HG03135 (cell line): ENCODE results near the gene GAL.

Experiments used
- ATAC-seq: cut with Tn5 transposase; IDR thresholded peaks from one replicate; pipeline ENCODE4 v1.9.1; 2021; ENCODE audit warnings: mild to moderate bottlenecking, moderate library complexity; ENCODE audit not compliant: unreplicated experiment

GAL gene

DNA sequence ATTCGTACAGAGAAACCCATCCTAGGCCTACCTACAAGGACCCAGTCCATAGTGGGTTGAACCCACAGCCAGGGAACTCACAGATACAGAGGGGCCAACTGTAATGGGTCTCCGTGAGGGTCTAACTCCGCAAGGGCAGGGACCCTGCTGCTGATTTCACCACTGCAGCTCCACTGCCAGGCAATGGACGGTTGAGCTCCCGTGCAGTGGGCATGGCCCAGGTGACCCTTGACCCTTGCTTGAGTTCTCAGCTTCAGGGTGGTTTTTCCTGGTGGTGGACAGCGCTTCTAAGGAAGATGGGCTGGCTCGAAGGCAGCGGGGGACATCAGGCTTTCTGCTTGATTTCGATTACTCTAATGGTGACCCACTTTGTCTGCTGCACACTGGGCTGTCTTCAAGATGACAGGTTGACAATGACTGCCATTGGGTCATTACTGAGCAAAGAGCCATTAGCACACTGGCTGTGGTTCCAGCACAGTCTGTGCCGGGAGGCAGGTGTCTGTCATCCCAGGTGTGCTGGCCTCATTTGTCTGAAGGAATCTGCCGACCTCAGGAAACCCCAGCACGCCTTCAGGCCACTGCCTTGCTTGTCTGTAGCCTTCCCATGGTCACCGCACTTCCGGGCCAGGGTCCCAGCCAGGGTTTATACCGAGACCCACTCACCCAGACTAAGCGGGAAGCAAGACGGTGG is 3.7 kb upstream of the GAL start:
- ATAC-seq: no peak

DNA sequence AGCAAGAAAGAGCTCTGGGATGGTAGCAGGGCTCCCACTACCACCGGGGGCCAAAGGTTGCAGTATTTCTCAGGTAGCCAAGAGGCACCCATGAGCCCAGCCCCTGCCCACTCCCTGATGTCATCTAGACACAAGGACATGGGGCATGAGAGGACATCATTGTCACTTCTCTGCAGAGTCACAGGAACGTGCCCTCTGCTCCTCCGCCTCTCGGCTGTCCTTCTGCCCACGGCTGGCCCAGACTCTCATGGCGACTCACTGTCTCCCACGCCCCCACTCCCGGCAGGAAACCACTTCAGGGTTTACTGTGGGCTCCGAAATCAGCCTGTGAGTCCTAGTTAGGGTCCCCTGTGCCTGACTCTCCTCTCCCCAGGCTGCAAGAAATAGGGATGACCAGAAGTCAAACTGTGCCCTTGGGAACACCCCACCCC is 1.8 kb upstream of the GAL start:
- no peak for ATAC-seq

DNA sequence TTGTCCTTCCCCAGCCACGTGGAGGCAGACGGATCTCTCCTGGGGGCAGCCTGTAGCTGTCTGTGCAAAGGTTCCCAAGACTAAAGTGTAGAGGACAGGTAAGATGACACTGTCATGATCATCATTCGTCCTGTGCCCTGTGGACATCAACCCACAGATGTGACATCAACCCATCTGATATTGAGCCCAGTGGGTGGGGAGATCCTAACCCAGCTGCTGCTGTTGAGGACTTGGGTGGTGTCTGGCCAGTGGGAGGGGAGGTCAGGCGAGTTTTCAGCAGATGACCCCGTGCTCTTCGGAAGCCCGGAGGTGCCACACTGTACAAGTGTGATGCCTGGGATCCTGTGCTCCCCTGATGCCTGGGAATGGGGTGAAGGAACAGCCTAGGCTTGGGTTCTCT is 1.2 kb upstream of the GAL start:
- ATAC-seq: no peak

DNA sequence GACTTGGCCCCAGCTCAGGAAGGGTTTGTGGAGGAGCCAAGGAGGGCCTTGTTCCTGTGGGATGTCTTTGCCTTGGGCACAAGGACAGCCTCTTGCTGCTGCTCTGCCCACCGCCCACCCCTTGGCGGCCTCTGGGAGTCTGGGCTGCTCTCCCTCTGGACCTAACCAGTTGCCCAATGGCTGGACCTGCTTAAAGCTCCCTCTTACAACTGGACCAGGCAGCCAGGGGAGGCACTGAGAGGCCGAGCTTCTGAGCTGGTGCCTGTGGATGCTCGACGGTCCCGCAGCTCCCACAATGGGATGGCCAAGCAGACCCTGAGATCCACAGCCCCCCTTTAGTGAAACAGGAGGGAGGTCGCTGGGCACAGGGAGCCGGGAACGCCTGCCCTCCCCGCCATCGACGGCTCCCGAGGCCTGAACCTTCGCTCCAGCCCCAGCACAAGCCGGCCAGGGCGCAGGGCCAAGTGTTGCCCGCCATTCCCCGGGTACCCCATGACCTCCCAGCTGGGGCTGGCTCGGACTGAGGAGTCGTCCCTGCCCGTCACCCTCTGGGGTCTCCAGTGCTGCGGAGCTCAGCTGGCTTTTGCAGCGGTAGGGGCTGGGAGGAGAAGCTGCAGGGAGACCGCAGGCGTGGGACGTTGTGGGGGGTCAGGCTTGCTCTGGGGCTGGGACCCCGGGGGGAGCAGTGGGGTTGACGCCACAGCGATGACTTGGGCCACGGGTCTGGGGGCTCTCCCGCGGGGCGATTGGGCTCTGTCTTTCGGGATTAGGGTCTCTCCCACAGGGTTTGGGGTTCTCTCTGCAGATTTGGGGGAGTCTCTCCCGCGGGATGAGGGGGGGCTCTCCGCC is 584 bp upstream of the GAL start:
- ATAC-seq: no peak

DNA sequence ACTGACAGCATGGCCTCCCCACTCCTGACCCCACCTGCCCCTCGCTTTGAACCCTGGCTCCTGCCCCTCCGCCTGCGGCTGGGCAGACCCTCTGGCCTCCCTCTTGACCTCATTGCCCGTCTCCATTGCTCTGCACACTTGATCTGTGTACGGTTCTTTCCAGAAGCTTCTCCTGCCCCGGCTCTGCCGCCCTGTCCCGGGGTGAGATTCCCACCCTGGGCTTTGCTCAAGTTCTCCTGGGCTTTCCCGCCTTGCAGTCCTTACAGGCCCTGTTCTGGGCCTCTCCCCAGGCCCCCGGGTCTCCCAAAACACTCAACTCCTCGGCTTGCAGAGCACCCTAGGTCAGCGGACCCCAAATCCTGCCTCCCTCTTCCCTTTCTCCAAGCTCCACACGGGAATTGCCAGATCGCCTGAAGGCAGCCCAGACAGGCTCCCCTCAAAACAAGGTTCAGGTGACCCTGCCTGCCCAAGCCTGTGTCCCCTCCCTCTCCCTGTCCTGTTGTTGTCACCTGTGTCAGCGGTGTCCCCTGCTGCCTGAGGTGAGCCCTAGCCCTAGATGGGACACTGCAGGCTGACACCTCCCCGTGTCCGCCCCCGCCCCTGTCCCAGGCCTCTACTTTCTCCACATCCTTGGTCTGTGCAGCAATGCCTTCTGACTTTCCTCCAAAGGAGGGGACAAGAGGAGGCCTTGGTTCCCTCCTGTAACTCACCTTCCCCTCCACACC is 1.5 kb downstream of the GAL start:
- no peak for ATAC-seq

DNA sequence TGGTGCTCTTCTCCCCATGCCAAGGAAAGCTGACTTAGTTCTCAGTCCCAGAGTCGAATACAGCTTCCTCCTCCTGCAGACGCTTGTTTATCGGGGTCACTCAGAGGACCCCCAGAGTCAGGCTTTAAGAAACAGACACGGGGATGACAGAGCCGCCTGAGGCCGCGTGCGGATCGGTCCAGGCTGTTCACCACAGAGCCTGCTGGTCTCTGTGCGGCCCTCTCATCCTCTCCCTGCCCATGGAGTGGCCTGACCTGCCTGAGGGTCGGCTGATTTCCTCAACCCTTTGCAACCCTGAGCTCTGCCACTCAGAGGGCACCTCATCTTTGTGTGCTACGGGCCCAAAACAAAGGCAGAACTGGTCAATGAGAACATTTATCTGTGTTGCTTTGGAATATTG is 2.1 kb downstream of the GAL start:
- no peak for ATAC-seq

DNA sequence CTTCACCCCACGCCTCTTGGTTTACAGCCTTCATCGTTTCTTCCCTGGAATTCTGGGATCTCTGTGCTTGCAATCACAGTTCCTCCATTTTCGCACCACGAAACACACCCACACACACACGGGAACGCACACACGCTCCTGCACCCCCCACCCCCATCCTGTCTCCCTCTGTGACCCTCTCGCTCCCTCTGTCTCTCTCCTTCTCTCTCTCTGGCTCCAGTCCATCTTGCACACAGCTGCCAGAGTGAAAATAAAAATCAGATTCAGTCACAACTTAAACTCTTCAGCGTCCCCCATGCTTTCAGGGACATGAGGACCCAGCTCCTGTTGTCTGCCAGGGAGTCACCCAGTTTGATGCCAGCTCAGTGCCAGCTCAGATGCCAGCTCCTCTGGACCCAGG is 3.0 kb downstream of the GAL start:
- ATAC-seq: no peak

DNA sequence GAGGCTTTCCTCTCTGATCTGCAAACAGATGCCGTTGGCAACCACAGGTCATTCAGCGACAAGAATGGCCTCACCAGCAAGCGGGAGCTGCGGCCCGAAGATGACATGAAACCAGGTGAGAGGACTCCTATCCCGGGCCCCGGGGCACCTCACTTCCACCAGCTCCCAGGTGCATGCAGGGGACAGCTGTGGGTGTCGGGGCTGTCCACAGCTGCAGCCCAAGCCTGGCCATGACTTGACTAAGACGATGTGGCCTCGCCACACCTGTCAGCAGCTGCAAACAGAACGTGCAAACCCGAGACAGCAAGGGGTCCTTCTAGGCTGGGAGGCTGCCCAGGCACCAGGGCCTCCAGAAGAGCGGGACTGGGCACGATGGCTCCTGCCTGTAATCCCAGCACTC is 3.6 kb downstream of the GAL start:
- ATAC-seq: no peak

DNA sequence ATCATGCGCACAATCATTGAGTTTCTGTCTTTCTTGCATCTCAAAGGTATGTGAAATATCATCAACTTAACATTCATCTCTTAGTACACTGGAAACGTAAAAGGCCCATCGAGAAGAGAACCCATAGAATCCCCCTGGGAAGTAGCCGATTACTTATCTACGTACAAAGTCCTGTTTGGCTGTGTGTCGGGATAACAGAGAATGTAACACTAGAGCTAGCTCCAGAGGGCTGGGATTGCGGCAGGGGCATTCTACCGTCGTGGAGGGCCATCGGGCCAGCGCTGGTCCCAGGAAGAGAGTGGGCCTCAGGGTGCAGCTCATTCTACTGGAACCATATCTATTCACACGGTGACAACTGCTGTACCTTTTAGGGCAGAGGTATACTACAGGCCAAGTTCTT is 4.5 kb downstream of the GAL start:
- ATAC-seq: no peak

DNA sequence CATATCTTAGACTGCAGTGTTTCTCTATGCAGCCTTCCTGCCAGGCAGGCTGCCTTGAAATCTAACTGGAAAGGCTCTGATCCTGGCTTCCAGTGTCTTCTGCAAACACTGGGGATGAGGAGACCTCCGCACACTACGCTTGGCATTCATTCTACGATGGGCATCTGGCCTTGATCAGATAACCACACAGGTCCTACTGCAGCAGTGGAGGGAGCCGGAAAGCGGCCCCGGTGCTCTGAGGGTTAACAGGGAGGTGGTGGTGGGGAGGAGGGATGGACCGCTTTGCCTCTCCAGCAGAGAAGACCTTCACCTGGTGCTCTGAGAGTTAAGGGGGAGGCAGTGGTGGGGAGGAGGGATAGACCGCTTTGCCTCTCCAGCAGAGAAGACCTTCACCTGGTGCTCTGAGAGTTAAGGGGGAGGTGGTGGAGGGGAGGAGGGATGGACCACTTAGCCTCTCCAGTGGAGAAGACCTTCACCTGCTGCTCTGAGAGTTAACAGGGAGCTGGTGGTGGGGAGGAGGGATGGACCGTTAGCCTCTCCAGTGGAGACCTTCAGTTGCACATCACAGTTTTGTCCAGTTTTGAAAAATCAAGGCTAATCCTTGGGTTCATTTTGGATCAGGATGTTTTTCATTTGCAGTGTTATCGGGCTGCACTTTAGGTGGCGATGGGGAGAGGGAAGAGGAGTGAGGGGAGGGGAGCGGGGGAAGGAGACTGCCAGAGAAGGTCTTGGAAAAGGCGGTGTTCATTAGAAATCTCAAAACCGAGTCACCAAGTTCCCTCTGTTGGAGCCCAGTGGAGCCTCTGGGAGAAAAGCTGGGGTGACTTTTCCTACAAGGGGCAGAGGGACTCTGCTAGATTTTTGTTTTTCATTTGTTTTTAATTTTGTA is 5.6 kb downstream of the GAL start:
- no peak for ATAC-seq

DNA sequence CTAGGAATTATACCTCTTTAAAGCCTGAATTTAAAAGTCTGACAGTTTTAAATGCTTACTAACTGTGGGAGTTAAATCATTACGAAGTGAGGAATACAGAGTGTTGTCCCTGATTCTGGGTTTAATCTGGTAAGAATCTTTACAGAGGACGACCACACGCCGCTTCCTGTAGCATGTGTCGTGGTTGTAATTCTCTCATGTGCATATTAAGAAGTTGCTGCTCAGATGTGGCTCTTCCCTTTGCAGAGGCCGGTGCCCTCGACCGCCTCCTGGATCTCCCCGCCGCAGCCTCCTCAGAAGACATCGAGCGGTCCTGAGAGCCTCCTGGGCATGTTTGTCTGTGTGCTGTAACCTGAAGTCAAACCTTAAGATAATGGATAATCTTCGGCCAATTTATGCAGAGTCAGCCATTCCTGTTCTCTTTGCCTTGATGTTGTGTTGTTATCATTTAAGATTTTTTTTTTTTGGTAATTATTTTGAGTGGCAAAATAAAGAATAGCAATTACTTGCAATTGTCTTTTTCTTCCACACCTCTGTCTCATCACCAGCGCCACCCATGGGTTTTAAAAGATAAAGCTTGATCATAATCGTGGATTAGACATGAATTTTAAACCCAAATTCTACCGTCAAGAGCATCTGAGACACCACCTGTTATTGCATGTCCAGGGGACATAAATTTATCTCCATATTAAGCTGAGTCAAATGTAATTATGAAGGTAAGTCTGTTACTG is 6.5 kb downstream of the GAL start:
- no peak for ATAC-seq

DNA sequence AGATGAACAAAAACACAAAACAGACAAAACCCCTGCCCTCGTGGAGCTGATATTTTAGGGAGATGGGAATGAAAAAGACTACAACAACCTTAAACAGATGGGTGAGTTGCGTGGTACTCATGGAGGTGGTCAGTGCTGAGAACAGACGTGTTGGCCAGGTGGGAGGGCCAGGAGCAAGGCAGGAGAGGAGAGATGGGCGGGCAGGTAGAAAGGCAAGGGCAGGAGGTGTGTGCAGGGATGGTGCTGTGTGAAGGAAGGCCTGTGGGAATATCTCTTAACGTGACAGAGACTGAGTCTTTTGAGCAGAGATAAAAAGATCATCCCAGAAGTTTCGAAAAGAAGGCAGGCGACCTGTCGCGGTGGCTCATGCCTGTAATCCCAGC is 7.0 kb downstream of the GAL start:
- no peak for ATAC-seq

DNA sequence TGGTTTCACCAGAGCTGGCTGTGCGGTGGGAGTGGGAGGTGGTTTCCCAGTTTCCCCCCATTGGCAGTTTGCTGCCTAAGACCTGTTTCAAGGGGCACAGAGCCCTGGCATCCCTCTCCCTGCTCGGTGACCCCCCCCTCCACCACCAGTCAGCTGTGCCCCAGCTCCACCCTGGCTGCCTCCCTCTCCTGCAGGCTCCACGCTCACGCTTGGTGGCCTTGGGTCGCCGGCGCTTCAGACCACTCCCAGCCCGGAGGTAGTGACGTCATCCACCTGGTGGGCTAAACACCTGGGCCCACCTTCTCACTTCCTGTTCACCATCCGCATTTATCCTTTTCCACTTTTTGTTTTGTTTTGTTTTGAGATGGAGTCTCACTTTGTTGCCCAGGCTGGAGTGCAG is 7.8 kb downstream of the GAL start:
- ATAC-seq: no peak

DNA sequence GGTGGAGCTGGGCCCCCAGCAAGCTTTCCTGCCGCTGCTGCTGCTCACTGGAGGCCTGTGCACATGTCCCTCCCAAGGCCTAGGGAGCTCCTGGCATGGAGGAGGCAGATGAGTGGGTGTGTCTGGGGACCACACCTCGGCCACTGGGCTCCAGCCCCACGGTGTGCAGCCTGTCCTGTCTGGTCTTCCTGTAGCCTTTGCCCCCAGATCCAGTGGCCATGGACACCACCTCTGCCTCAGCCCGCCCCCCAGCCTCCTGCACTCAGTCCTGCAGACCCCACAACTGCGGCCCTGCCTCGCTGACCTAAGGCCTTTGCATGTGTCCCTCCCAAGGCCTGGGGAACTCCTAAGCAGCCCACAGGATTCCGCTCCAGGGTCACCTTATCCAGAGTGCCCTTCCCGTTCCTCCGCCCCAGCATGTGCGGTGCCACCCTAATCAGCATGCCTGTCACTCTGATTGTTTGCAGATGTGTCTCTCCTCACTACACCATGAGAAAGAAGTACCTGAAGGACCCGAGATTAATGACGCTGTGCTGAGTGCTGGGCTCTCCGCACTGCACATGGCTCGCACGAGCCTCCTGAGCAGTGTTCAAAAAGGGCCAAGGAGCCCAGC is 8.6 kb downstream of the GAL start:
- ATAC-seq: no peak

DNA sequence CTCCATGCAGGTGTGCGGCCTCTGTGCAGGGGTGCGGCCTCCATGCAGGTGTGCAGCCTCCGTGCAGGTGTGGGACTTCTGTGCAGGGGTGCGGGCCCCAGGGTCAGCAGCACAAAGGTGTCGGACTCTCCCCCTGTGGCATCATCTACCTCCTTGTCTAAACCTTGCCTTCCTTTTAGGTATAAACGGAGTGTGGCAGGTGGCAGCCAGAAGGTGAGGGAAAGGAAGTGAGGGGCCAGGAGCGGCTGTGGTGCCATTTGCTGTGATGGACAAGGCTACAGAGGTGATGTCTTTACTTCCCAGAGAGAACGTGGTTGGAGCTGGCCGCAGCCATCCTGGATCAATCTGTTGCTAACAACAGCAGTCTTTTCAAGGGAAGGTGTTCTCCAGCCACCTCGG is 9.1 kb downstream of the GAL start:
- ATAC-seq: no peak

DNA sequence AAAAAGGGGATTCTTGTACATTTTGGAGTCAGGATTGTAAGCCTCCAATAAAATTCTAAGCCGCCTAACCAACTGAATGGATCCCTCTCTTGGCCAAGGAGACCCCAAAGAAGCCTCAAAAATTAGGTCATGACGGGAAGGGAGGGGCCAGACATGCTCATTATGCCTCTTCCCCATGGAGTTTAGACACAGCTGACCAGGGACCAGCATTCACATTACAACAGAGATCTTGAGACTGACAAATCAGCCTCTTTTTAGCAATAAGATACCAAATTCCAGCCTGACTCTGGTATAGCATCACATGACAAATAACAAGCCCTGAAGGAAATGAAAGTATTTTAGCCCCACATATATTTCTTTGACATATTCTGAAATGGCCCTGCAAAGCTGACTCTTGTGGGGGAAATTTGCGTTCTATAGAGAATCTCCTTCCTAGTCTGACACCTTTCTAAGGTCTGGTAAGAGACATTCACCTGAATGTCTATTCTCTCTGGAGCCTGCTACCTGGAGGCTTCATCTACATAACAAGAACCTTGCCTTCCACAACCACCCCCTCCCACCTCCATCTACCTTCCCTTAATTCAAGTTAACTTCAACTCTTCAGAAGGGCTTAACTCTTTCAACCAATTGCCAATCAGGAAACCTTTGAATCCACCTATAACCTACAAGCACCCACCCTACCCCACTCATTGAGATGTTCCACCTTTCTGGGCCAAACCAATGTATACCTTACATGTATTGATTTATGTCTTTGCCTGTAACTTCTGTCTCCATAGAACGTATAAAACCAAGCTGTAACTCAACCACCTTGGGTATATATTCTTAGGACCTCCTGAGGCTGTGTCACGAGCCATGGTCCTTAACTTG is 10.3 kb downstream of the GAL start:
- no peak for ATAC-seq

DNA sequence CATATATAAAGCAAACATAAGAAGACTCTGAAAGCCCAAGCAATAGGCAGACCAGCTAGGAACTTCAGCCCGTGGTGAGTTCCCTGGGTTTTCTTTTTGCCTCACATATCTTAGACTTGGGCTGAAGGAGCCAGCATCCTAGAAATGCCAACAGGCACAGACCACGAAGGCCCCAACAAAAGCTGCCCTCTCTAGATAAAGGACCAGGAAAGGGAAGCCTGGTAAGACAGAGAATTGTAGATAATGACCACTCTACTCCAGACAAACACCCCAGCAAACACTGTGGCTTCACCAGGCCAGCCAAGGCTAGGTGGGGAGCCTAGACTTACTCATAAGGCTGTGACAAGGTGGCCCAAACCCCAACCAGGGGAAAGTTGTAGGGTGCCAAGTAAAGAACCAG is 11.2 kb downstream of the GAL start:
- no peak for ATAC-seq

DNA sequence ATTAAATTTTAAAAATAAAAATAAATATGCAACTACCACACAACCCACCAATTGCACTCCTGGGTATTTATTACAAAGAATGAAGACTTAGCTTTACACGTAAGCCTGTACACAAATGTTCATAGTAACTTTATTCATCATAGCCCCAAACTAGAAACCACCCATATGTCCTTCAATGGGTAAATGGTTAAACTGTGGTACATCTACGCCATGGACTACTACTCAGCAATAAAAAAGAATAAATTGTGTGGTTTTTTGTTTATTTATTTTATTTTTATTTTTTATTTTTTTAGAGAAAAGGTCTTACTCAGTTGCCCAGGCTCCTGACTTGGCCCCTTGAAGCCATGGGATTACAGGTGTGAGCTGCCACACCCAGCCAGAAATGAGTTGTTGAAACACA is 14.6 kb downstream of the GAL start:
- no peak for ATAC-seq

DNA sequence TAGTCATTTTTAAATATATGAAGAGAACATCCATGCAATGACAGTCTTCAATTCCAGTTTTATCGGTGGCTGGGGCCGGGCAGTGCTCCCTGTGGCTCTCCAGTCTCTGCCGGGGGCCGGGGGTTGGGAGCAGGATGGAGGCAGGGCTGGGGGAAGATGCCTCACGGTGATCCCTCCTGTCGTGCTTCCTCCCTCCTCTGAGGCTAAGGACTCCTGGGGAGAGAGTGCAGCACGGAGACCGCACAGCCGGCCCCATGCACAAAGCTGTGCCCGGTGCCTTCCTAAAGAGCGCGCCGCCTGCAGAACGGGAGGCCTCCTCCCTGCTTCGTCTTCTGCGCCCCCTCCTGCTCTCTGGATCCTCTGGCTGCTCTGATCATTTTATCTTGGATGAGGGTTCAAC is 20.5 kb downstream of the GAL start:
- ATAC-seq: no peak
